ENCODE data around the gene SPRYD3. TPM values are rescaled to one million over a fixed set of nuclear protein-coding genes. Genes with fewer than 3 reads are reported as not detected.

The SPRYD3 gene
- total and polyA plus RNA-seq, 2 experiments from 2014 or later: 48.7 to 54.7 TPM

- Histone ChIP-seq H3K9me3 (ENCODE audit: low read depth) (no peaks in the 10 kb centered on the region), H3K4me2 (ENCODE audit: unreplicated experiment) (peak overlapping the region; percentile 99), H3K27me3 (replicated peaks; ENCODE audit: insufficient read depth) (no peaks in the 10 kb centered on the region), H3K36me3 (ENCODE audit: low read depth) (no peaks in the 10 kb centered on the region), H3K4me3 (peak overlapping the region; percentile 87), H3K4me1 (ENCODE audit: insufficient read depth) (peaks cover 59% of the 10 kb centered on the region), H3K9ac (peak overlapping the region; percentile 95), H3K79me2 (ENCODE audit: insufficient read depth) (peaks cover 35% of the 10 kb centered on the region), H3K27ac (peak overlapping the region; percentile 98), H3K9me2 (ENCODE audit: insufficient read depth) (no peaks in the 10 kb centered on the region), H4K20me1 (ENCODE audit: insufficient read depth) (no peaks in the 10 kb centered on the region), H2AFZ (peak overlapping the region; percentile 52; the same call in 1 of the 2 replicates), H3F3A (ENCODE audit: insufficient read depth) (peaks cover 53% of the 10 kb centered on the region)
- WGBS, 2 experiments (ENCODE audit: low coverage in 1 of 2, low lambda C conversion rate in 2 of 2, missing lambda C conversion rate in 2 of 2): 1% methylated on average over 28 to 78 of the region's 94 CpGs
- TF ChIP-seq EZH2phosphoT487 (IDR thresholded peaks at IDR 0.05; ENCODE audit: insufficient read depth, low read depth) (no peak), EZH2 (IDR thresholded peaks at IDR 0.05; ENCODE audit: insufficient read depth, poor library complexity, severe bottlenecking) (no peak)
- DNase-seq: peak; percentile 87
- in situ Hi-C loops (cut with MboI): no loop called here
These were observed 31.8 kb downstream of the SPRYD3 start for GRCh38 chr12:53047221-53048032.

- peak overlapping the region; percentile 79 for H3K4me2 ChIP-seq (ENCODE audit: unreplicated experiment)
- no peaks in the 10 kb centered on the region for H3K9me3 ChIP-seq (ENCODE audit: low read depth)
- peaks cover 28% of the 10 kb centered on the region for H3K79me2 ChIP-seq (ENCODE audit: insufficient read depth)
- H3K9ac ChIP-seq: peak overlapping the region; percentile 83
- H3K4me3 ChIP-seq: peak overlapping the region; percentile 71
- WGBS, 2 experiments (ENCODE audit: low coverage in 1 of 2, low lambda C conversion rate in 2 of 2, missing lambda C conversion rate in 2 of 2): 1% methylated on average over 22 to 41 of the region's 44 CpGs
- in situ Hi-C loops (cut with MboI): no loop called here
- peak; percentile 89 for DNase-seq
- H3K4me1 ChIP-seq (ENCODE audit: insufficient read depth): peaks cover 52% of the 10 kb centered on the region
- H3K9me2 ChIP-seq (ENCODE audit: insufficient read depth): no peaks in the 10 kb centered on the region
- H4K20me1 ChIP-seq (ENCODE audit: insufficient read depth): no peaks in the 10 kb centered on the region
- H3K27me3 ChIP-seq (replicated peaks; ENCODE audit: insufficient read depth): no peaks in the 10 kb centered on the region
- H3K27ac ChIP-seq: peak overlapping the region; percentile 87
- H3K36me3 ChIP-seq (ENCODE audit: low read depth): no peaks in the 10 kb centered on the region
- no peak for TF ChIP-seq EZH2 (IDR thresholded peaks at IDR 0.05; ENCODE audit: insufficient read depth, poor library complexity, severe bottlenecking)
- no peak for TF ChIP-seq EZH2phosphoT487 (IDR thresholded peaks at IDR 0.05; ENCODE audit: insufficient read depth, low read depth)
- peaks cover 53% of the 10 kb centered on the region for H3F3A ChIP-seq (ENCODE audit: insufficient read depth)
- H2AFZ ChIP-seq: peak overlapping the region; percentile 47
These were observed 32.5 kb downstream of the SPRYD3 start for GRCh38 chr12:53046655-53047220.

DNA sequence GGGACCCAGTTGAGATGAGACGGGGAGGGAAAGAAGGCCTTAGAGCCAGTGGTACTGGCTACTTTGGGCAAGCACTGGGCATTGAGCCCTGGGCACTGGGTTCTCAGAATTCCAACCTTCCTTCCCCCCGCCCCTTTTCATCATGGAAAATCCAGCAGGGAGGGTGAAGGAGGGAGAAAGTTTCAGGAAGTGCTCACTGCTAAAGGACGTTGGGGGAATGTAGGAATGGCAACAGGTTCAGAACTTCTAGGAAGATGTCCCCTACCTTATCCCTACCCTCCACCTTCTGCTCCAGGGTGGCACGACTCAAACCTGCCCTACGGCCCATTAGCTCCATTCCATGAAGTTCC is 33.5 kb downstream of the SPRYD3 start:
- peak overlapping the region; percentile 71 for H3K4me3 ChIP-seq
- no peaks in the 10 kb centered on the region for H3K27me3 ChIP-seq (replicated peaks; ENCODE audit: insufficient read depth)
- in situ Hi-C loops (cut with MboI): no loop called here
- TF ChIP-seq EZH2 (IDR thresholded peaks at IDR 0.05; ENCODE audit: insufficient read depth, poor library complexity, severe bottlenecking): no peak
- TF ChIP-seq EZH2phosphoT487 (IDR thresholded peaks at IDR 0.05; ENCODE audit: insufficient read depth, low read depth): no peak
- no peaks in the 10 kb centered on the region for H4K20me1 ChIP-seq (ENCODE audit: insufficient read depth)
- peak overlapping the region; percentile 79 for H3K4me2 ChIP-seq (ENCODE audit: unreplicated experiment)
- H3K27ac ChIP-seq: peak overlapping the region; percentile 87
- peaks cover 42% of the 10 kb centered on the region for H3K4me1 ChIP-seq (ENCODE audit: insufficient read depth)
- peaks cover 20% of the 10 kb centered on the region for H3K79me2 ChIP-seq (ENCODE audit: insufficient read depth)
- no peaks in the 10 kb centered on the region for H3K9me2 ChIP-seq (ENCODE audit: insufficient read depth)
- 14 to 19% methylated on average over 5 of the region's 5 CpGs for WGBS, 2 experiments (ENCODE audit: low coverage in 1 of 2, low lambda C conversion rate in 2 of 2, missing lambda C conversion rate in 2 of 2)
- H3K9ac ChIP-seq: peak overlapping the region; percentile 83
- peaks cover 47% of the 10 kb centered on the region for H3F3A ChIP-seq (ENCODE audit: insufficient read depth)
- H3K36me3 ChIP-seq (ENCODE audit: low read depth): no peaks in the 10 kb centered on the region
- no peaks in the 10 kb centered on the region for H3K9me3 ChIP-seq (ENCODE audit: low read depth)
- DNase-seq: peak; percentile 37
- H2AFZ ChIP-seq: peak overlapping the region; percentile 47

GRCh38 chr12:53044896-53045695 is 34.1 kb downstream of the SPRYD3 start:
- no peak overlapping the region for H2AFZ ChIP-seq
- peak overlapping the region; percentile 83; the same call in 1 of the 2 replicates for H3K9ac ChIP-seq
- WGBS, 2 experiments (ENCODE audit: low coverage in 1 of 2, low lambda C conversion rate in 2 of 2, missing lambda C conversion rate in 2 of 2): 3 to 6% methylated on average over 3 to 4 of the region's 4 CpGs
- H3K4me1 ChIP-seq (ENCODE audit: insufficient read depth): peaks cover 42% of the 10 kb centered on the region
- in situ Hi-C loops (cut with MboI): no loop called here
- DNase-seq: no peak
- peaks cover 46% of the 10 kb centered on the region for H3F3A ChIP-seq (ENCODE audit: insufficient read depth)
- peak overlapping the region; percentile 87 for H3K27ac ChIP-seq
- H3K36me3 ChIP-seq (ENCODE audit: low read depth): 0 out of 2 replicates have a peak, but pooled peaks cover 4% of the 10 kb centered on the region
- H3K9me3 ChIP-seq (ENCODE audit: low read depth): no peaks in the 10 kb centered on the region
- H3K4me3 ChIP-seq: no peak overlapping the region
- no peaks in the 10 kb centered on the region for H3K9me2 ChIP-seq (ENCODE audit: insufficient read depth)
- TF ChIP-seq EZH2phosphoT487 (IDR thresholded peaks at IDR 0.05; ENCODE audit: insufficient read depth, low read depth) (no peak), EZH2 (IDR thresholded peaks at IDR 0.05; ENCODE audit: insufficient read depth, poor library complexity, severe bottlenecking) (no peak)
- H3K27me3 ChIP-seq (replicated peaks; ENCODE audit: insufficient read depth): no peaks in the 10 kb centered on the region
- peaks cover 15% of the 10 kb centered on the region for H3K79me2 ChIP-seq (ENCODE audit: insufficient read depth)
- H3K4me2 ChIP-seq (ENCODE audit: unreplicated experiment): peak overlapping the region; percentile 79
- H4K20me1 ChIP-seq (ENCODE audit: insufficient read depth): no peaks in the 10 kb centered on the region

Data from GM23248 (cell line).